Erythroblast (primary cell): ENCODE measurements around the gene CDHR1.

Experiments used
- GATA1 ChIP-seq: IDR thresholded peaks from 2 replicates; pipeline ENCODE4 v1.6.1; 2011; ENCODE audit warnings: low read depth, mild to moderate bottlenecking, control low read depth, low read length, moderate library complexity
- POLR2A ChIP-seq: IDR thresholded peaks from 2 replicates; pipeline ENCODE4 v1.6.1; 2011; ENCODE audit warnings: mild to moderate bottlenecking, low read length

GRCh38 chr10:84234479-84234878 lies 40.1 kb downstream of the CDHR1 start:
- TF ChIP-seq POLR2A (no peak), GATA1 (no peak)
